Neural cell (in vitro differentiated cells): ENCODE data around the gene TMEM184A. TPM values are rescaled to one million over a fixed set of nuclear protein-coding genes. Genes with fewer than 3 reads are reported as not detected.

Experiments used
- H2AFZ ChIP-seq: fragments of 200-600, 300-800 bp; sonication (generic), shearing (Covaris generic); 2 replicates; pipeline ENCODE4 v1.6.0; 2014; ENCODE audit warnings: low read depth, mild to moderate bottlenecking, antibody characterized with exemption, low read length, moderate library complexity
- H3F3A ChIP-seq: fragments of 200-600 bp; shearing (Covaris generic); 2 replicates; pipeline ENCODE4 v1.6.1; 2016; ENCODE audit warnings: mild to moderate bottlenecking, moderate library complexity, mixed read lengths, antibody characterized with exemption, low read length; ENCODE audit not compliant: insufficient read depth, poor library complexity, severe bottlenecking
- H3K27ac ChIP-seq: fragments of 200-600, 300-800 bp; sonication (generic), shearing (Covaris generic); 2 replicates; pipeline ENCODE4 v1.5.1; 2014; ENCODE audit warnings: mild to moderate bottlenecking, low read length, moderate library complexity
- H3K27me3 ChIP-seq: fragments of 300-800, 200-600 bp; sonication (generic), shearing (Covaris generic); 2 replicates; pipeline ENCODE4 v1.6.0; 2014; ENCODE audit warnings: mild to moderate bottlenecking, low read depth, low read length, moderate library complexity; ENCODE audit not compliant: insufficient read depth
- H3K36me3 ChIP-seq: fragments of 300-800, 200-600 bp; sonication (generic), shearing (Covaris generic); 2 replicates; pipeline ENCODE4 v1.5.1; 2014; ENCODE audit warnings: mild to moderate bottlenecking, antibody characterized with exemption, low read length, moderate library complexity; ENCODE audit not compliant: insufficient read depth
- H3K4me2 ChIP-seq: fragments of 300-800, 200-600 bp; sonication (generic), shearing (Covaris generic); 2 replicates; pipeline ENCODE4 v1.6.0; 2014; ENCODE audit warnings: mild to moderate bottlenecking, low read length
- H3K4me3 ChIP-seq: fragments of 300-800, 200-600 bp; sonication (generic), shearing (Covaris generic); 2 replicates; pipeline ENCODE4 v1.5.1; 2014; ENCODE audit warnings: mild to moderate bottlenecking, low read length, moderate library complexity
- H3K79me2 ChIP-seq: fragments of 200-600 bp; shearing (Covaris generic); replicated peaks from 2 replicates; pipeline ENCODE4 v1.6.0; 2014; ENCODE audit warnings: mild to moderate bottlenecking, low read length, moderate library complexity; ENCODE audit not compliant: insufficient read depth
- H3K9ac ChIP-seq: fragments of 300-800, 200-600 bp; sonication (generic), shearing (Covaris generic); 2 replicates; pipeline ENCODE4 v1.6.1; 2016; ENCODE audit warnings: mild to moderate bottlenecking, low read length, mixed read lengths
- H3K9me2 ChIP-seq: fragments of 200-600 bp; shearing (Covaris generic); 2 replicates; pipeline ENCODE4 v1.6.1; 2016; ENCODE audit warnings: mild to moderate bottlenecking, low read length, mixed read lengths; ENCODE audit not compliant: insufficient read depth
- H3K9me3 ChIP-seq: fragments of 200-600, 300-800 bp; sonication (generic), shearing (Covaris generic); 2 replicates; pipeline ENCODE4 v1.6.1; 2016; ENCODE audit warnings: mild to moderate bottlenecking, mixed run types, low read length, moderate library complexity, mixed read lengths
- H4K20me1 ChIP-seq: fragments of 200-600 bp; shearing (Covaris generic); 2 replicates; pipeline ENCODE4 v1.6.1; 2016; ENCODE audit warnings: mild to moderate bottlenecking, mixed run types; ENCODE audit not compliant: insufficient read depth
- CTCF ChIP-seq: fragments of 450-650 bp; IDR thresholded peaks from 2 replicates; pipeline ENCODE4 v1.5.1; 2014; ENCODE audit warnings: antibody characterized with exemption, mild to moderate bottlenecking, moderate library complexity; ENCODE audit not compliant: poor library complexity, severe bottlenecking
- EP300 ChIP-seq: fragments of 450-650 bp; conservative IDR thresholded peaks from 2 replicates; pipeline ENCODE4 v1.6.1; 2014; ENCODE audit warnings: antibody characterized with exemption, mild to moderate bottlenecking, moderate library complexity; ENCODE audit not compliant: poor library complexity, severe bottlenecking
- EZH2 ChIP-seq: fragments of 200-600, 300-800 bp; shearing (Covaris generic), sonication (generic); IDR thresholded peaks from 2 replicates; pipeline ENCODE4 v1.6.1; 2014; ENCODE audit warnings: antibody characterized with exemption, low read length, borderline replicate concordance, mild to moderate bottlenecking; ENCODE audit not compliant: insufficient read depth, poor library complexity, severe bottlenecking
- MXI1 ChIP-seq: fragments of 450-650 bp; conservative IDR thresholded peaks from 2 replicates; pipeline ENCODE4 v1.6.1; 2014; ENCODE audit warnings: antibody characterized with exemption, mild to moderate bottlenecking; ENCODE audit not compliant: poor library complexity, severe bottlenecking
- POLR2AphosphoS5 ChIP-seq: IDR thresholded peaks from 2 replicates; pipeline ENCODE4 v1.6.1; 2012
- RAD21 ChIP-seq: fragments of 450-650 bp; conservative IDR thresholded peaks from 2 replicates; pipeline ENCODE4 v1.6.1; 2014; ENCODE audit warnings: antibody characterized with exemption, mild to moderate bottlenecking, moderate library complexity
- SMC3 ChIP-seq: fragments of 450-650 bp; conservative IDR thresholded peaks from 2 replicates; pipeline ENCODE4 v1.6.1; 2014; ENCODE audit warnings: antibody characterized with exemption, mild to moderate bottlenecking, moderate library complexity; ENCODE audit not compliant: poor library complexity
- TAF1 ChIP-seq: IDR thresholded peaks from 2 replicates; pipeline ENCODE4 v1.6.1; 2012; ENCODE audit warnings: low read depth
- polyA plus RNA-seq: library from polyadenylated mRNA; depleted of rRNA; stranded (reverse); fragments of >200 nt; gene quantifications from 2 replicates; pipeline ENCODE4 v1.2.3, GENCODE V29; 2014
- TF ChIP-seq, protein P1 (sequence below): IDR thresholded peaks from 2 replicates; pipeline ENCODE4 v1.6.1; 2012; ENCODE audit warnings: borderline replicate concordance

Gene TMEM184A
- polyA plus RNA-seq, 1 donor from 2014 or later, result not detected

- Histone ChIP-seq H3K9me3 (no peaks in the 10 kb centered on the region), H3K9me2 (no peaks in the 10 kb centered on the region), H3K79me2 (peaks cover 13% of the 10 kb centered on the region), H4K20me1 (no peaks in the 10 kb centered on the region), H3F3A (no peaks in the 10 kb centered on the region), H3K4me3 (peak within 1 kb of the TSS; percentile 92), H3K4me2 (peak within 1 kb of the TSS; percentile 68), H3K27me3 (no peaks in the 10 kb centered on the region), H3K9ac (peak within 1 kb of the TSS; percentile 71), H3K36me3 (no peaks in the 10 kb centered on the region), H2AFZ (no peak within 1 kb of the TSS), H3K27ac (no peak within 1 kb of the TSS)
- TF ChIP-seq TAF1 (peak; percentile 58), SMC3 (peak; percentile 73), POLR2AphosphoS5 (peak; percentile 79), MXI1 (peak; percentile 92), CTCF (peak; percentile 99), RAD21 (peak; percentile 67), EZH2 (no peak), EP300 (peak; percentile 48)
- TF ChIP-seq, protein P1, sequence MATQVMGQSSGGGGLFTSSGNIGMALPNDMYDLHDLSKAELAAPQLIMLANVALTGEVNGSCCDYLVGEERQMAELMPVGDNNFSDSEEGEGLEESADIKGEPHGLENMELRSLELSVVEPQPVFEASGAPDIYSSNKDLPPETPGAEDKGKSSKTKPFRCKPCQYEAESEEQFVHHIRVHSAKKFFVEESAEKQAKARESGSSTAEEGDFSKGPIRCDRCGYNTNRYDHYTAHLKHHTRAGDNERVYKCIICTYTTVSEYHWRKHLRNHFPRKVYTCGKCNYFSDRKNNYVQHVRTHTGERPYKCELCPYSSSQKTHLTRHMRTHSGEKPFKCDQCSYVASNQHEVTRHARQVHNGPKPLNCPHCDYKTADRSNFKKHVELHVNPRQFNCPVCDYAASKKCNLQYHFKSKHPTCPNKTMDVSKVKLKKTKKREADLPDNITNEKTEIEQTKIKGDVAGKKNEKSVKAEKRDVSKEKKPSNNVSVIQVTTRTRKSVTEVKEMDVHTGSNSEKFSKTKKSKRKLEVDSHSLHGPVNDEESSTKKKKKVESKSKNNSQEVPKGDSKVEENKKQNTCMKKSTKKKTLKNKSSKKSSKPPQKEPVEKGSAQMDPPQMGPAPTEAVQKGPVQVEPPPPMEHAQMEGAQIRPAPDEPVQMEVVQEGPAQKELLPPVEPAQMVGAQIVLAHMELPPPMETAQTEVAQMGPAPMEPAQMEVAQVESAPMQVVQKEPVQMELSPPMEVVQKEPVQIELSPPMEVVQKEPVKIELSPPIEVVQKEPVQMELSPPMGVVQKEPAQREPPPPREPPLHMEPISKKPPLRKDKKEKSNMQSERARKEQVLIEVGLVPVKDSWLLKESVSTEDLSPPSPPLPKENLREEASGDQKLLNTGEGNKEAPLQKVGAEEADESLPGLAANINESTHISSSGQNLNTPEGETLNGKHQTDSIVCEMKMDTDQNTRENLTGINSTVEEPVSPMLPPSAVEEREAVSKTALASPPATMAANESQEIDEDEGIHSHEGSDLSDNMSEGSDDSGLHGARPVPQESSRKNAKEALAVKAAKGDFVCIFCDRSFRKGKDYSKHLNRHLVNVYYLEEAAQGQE, result peak; percentile 45
Observed at GRCh38 chr7:1503816-1504775, 51.9 kb downstream of the TMEM184A start, which contains the start of gene INTS1. Gene INTS1, minus strand, starts transcription at chr7:1504389. Its CDS starts 429 bp downstream, at chr7:1503960.

GRCh38 chr7:1503390-1503789 is 52.6 kb downstream of the TMEM184A start:
- H3K9me2 ChIP-seq, result no peaks in the 10 kb centered on the region
- TF ChIP-seq, protein P1, result no peak
- TF ChIP-seq EZH2, result no peak
- TF ChIP-seq TAF1, result no peak
- TF ChIP-seq RAD21, result no peak
- TF ChIP-seq EP300, result no peak
- no peak for TF ChIP-seq CTCF
- TF ChIP-seq POLR2AphosphoS5, result no peak
- TF ChIP-seq SMC3, result no peak
- no peaks in the 10 kb centered on the region for H3K9me3 ChIP-seq
- no peaks in the 10 kb centered on the region for H3K27me3 ChIP-seq
- peak overlapping the region; percentile 92 for H3K4me3 ChIP-seq
- no peak overlapping the region for H2AFZ ChIP-seq
- H3K27ac ChIP-seq, result no peak overlapping the region
- peak overlapping the region; percentile 71 for H3K9ac ChIP-seq
- peak overlapping the region; percentile 68 for H3K4me2 ChIP-seq
- H3K36me3 ChIP-seq, result no peaks in the 10 kb centered on the region
- H3K79me2 ChIP-seq, result peaks cover 13% of the 10 kb centered on the region
- H4K20me1 ChIP-seq, result no peaks in the 10 kb centered on the region
- no peaks in the 10 kb centered on the region for H3F3A ChIP-seq
